Keratinocyte (primary cell): Measurements from ENCODE around the gene RRAS.

Experiments
- EZH2 ChIP-seq: IDR thresholded peaks from one replicate; pipeline ENCODE4 v1.6.1; 2012; ENCODE audit warnings: inconsistent platforms, mild to moderate bottlenecking, low read length, moderate library complexity
- TF ChIP-seq, protein P1 (sequence below), 3 experiments: IDR thresholded peaks in 1 of 3; conservative IDR thresholded peaks in 1 of 3; optimal IDR thresholded peaks in 1 of 3; 2 replicates in 2 of 3; 3 replicates in 1 of 3; pipeline versions ENCODE3 to v1.5.1; 2011; ENCODE audit warnings: low read length in 3 of 3, mild to moderate bottlenecking in 3 of 3, moderate library complexity in 2 of 3, control low read depth in 1 of 3, inconsistent platforms in 1 of 3; ENCODE audit not compliant: insufficient read depth in 2 of 3; ENCODE audit errors: extremely low read depth in 1 of 3

- TF ChIP-seq, protein P1, sequence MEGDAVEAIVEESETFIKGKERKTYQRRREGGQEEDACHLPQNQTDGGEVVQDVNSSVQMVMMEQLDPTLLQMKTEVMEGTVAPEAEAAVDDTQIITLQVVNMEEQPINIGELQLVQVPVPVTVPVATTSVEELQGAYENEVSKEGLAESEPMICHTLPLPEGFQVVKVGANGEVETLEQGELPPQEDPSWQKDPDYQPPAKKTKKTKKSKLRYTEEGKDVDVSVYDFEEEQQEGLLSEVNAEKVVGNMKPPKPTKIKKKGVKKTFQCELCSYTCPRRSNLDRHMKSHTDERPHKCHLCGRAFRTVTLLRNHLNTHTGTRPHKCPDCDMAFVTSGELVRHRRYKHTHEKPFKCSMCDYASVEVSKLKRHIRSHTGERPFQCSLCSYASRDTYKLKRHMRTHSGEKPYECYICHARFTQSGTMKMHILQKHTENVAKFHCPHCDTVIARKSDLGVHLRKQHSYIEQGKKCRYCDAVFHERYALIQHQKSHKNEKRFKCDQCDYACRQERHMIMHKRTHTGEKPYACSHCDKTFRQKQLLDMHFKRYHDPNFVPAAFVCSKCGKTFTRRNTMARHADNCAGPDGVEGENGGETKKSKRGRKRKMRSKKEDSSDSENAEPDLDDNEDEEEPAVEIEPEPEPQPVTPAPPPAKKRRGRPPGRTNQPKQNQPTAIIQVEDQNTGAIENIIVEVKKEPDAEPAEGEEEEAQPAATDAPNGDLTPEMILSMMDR (optimal IDR thresholded peaks at IDR 0.05 in 1 of 3, IDR thresholded peaks at IDR 0.05 in 1 of 3, conservative IDR thresholded peaks at IDR 0.05 in 1 of 3; ENCODE audit: extremely low read depth in 1 of 3, insufficient read depth in 2 of 3, low read length in 3 of 3) = no peak
- no peak for TF ChIP-seq EZH2
Observed at GRCh38 chr19:49666120-49666444, 26.1 kb upstream of the RRAS start.
